Stomach (tissue), 9 donors: ENCODE results near the gene LYSMD2. TPM values are rescaled to one million over a fixed set of nuclear protein-coding genes. Genes with fewer than 3 reads are reported as not detected.

Source experiments
- DNase-seq, 2 donors: peaks; one replicate each; pipeline versions ENCODE4 v3.0.0 to v3.0.0-alpha.2; 2013 to 2019
- H3K27ac ChIP-seq, 5 donors: fragments of 200-600 bp in 4 of 5; sonication (generic) in 4 of 5; one replicate each; pipeline ENCODE4 v1.5.1; 2013 to 2019; ENCODE audit warnings: mild to moderate bottlenecking in 1 of 5, moderate library complexity in 1 of 5
- H3K27me3 ChIP-seq, 3 donors: fragments of 200-600 bp; sonication (generic); one replicate each; pipeline ENCODE4 v1.5.1; 2017 to 2019; ENCODE audit warnings: mixed run types in 1 of 3
- H3K36me3 ChIP-seq, 4 donors: fragments of 200-600 bp; sonication (generic); 1 replicate in 3 of 4; 2 replicates in 1 of 4; pipeline ENCODE4 v1.5.1; 2016 to 2019
- H3K4me1 ChIP-seq, 4 donors: fragments of 200-600 bp; sonication (generic); one replicate each; pipeline ENCODE4 v1.5.1; 2016 to 2019
- H3K4me3 ChIP-seq, 4 donors: fragments of 200-600 bp; sonication (generic) in 3 of 4; one replicate each; pipeline ENCODE4 v1.5.1; 2016 to 2019; ENCODE audit warnings: mild to moderate bottlenecking in 1 of 4
- H3K9me3 ChIP-seq, 4 donors: fragments of 200-600 bp; sonication (generic); one replicate each; pipeline ENCODE4 v1.5.1; 2016 to 2019
- EP300 ChIP-seq: sonication (generic); formaldehyde crosslinking; IDR thresholded peaks from one replicate; pipeline ENCODE4 v1.6.1; 2017; ENCODE audit warnings: antibody characterized with exemption
- POLR2A ChIP-seq, 4 donors: fragments of 450-650 bp; IDR thresholded peaks; one replicate each; pipeline ENCODE4 v1.6.1; 2016; ENCODE audit warnings: antibody characterized with exemption in 4 of 4, control low read depth in 2 of 4, mild to moderate bottlenecking in 1 of 4, moderate library complexity in 1 of 4
- POLR2AphosphoS5 ChIP-seq, 3 donors: sonication (generic); formaldehyde crosslinking; IDR thresholded peaks; one replicate each; pipeline ENCODE4 v1.6.1; 2016; ENCODE audit warnings: antibody characterized with exemption in 3 of 3
- WGBS, 5 donors: extraction: QIAGEN DNeasy Blood & Tissue Kit in 3 of 5; methylation state at CpG; one replicate each; pipeline versions ENCODE4 v1.1.5 to v1.1.7; 2013 to 2018; 5-methylcytosine and 5-hydroxymethylcytosine counted together
- intact Hi-C: fragments of 100-400 bp; cut with DNase I; formaldehyde crosslinking; loops from one replicate; pipeline ENCODE4 v1.15.1; 2023; ENCODE audit warnings: low total_unique reads
- polyA plus RNA-seq, 3 donors: library from polyadenylated mRNA; stranded (reverse); fragments of 200-250 nt; gene quantifications; one replicate each; pipeline ENCODE4 v1.2.3, GENCODE V29; 2013
- total RNA-seq, 5 donors: library from RNA; depleted of rRNA; stranded (reverse); fragments of >200 nt; gene quantifications; one replicate each; pipeline versions ENCODE4 v1.1.0 to v1.2.3, GENCODE V29; 2014 to 2016
- TF ChIP-seq, protein P1 (sequence below), 7 experiments: fragments of 450-650 bp in 4 of 7; fragments of 200-600 bp in 3 of 7; sonication (generic) in 3 of 7; IDR thresholded peaks; one replicate each; pipeline ENCODE4 v1.5.1; 2016 to 2019; ENCODE audit warnings: antibody characterized with exemption in 7 of 7, control low read depth in 2 of 7, mild to moderate bottlenecking in 1 of 7
- donor health status: healthy with polysubstance abuse.
- donor health status: Bipolar disorder and iron deficiency.
- donor health status: healthy.

LYSMD2 gene
- total and polyA plus RNA-seq, 8 donors = 4.8 to 24.9 (median 12.2) TPM; not detected in 1

DNA sequence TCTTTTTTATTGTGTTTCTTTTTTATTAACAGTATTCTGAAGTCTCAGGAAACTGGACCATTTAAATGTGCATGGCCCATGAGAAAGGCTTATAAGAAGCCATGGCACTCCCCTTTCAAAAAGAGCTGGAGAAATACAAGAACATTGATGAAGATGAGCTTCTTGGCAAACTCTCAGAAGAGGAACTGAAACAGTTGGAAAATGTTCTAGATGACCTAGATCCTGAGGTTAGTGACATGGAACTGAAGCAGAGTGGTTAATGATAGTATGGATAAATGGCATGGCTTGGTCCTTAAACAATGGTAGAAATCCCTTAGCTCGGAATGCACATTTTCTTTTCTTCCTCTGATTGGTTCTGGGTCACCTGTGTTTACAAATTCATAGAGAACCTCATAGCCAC lies 28.9 kb upstream of the LYSMD2 start:
- Histone ChIP-seq H3K27me3 (no peaks in the 10 kb centered on the region), H3K4me1 (peaks cover 0 to 6% (median 0%) of the 10 kb centered on the region in 4 donors), H3K36me3 (peaks cover 0 to 24% (median 17%) of the 10 kb centered on the region in 4 donors), H3K4me3 (no peak overlapping the region), H3K9me3 (no peaks in the 10 kb centered on the region), H3K27ac (no peak overlapping the region)
- WGBS, 5 donors = 71 to 95% (median 88%) methylated on average over 1 of the region's 1 CpG
- TF ChIP-seq POLR2A (IDR thresholded peaks at IDR 0.05) (no peak), POLR2AphosphoS5 (IDR thresholded peaks at IDR 0.05) (no peak), EP300 (no peak)
- TF ChIP-seq, protein P1, sequence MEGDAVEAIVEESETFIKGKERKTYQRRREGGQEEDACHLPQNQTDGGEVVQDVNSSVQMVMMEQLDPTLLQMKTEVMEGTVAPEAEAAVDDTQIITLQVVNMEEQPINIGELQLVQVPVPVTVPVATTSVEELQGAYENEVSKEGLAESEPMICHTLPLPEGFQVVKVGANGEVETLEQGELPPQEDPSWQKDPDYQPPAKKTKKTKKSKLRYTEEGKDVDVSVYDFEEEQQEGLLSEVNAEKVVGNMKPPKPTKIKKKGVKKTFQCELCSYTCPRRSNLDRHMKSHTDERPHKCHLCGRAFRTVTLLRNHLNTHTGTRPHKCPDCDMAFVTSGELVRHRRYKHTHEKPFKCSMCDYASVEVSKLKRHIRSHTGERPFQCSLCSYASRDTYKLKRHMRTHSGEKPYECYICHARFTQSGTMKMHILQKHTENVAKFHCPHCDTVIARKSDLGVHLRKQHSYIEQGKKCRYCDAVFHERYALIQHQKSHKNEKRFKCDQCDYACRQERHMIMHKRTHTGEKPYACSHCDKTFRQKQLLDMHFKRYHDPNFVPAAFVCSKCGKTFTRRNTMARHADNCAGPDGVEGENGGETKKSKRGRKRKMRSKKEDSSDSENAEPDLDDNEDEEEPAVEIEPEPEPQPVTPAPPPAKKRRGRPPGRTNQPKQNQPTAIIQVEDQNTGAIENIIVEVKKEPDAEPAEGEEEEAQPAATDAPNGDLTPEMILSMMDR (IDR thresholded peaks at IDR 0.05) = no peak
- intact Hi-C loops = no loop called here
- DNase-seq = no peak

DNA sequence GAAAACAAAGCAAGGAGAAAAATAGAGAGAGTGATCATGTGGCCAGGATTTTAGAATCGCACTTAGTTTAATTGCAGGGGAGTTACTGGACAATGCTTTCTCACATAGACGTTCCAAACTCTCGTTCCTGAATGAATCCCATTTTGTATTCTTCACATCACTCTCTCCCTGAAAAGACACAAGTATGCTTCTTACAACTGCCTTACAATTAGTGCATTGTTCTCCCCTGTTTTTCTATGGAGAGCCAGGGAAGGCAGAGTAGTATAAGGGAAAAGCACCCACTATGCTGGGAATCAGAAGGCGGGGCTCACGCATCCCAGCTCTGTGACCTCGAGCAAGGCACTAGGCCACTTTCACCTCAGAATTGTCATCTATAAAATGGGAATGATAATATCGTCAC lies 28.3 kb upstream of the LYSMD2 start:
- TF ChIP-seq POLR2AphosphoS5 (IDR thresholded peaks at IDR 0.05) (no peak), POLR2A (IDR thresholded peaks at IDR 0.05) (no peak), EP300 (no peak)
- TF ChIP-seq, protein P1 (IDR thresholded peaks at IDR 0.05) = no peak
- Histone ChIP-seq H3K27me3 (no peaks in the 10 kb centered on the region), H3K36me3 (peaks cover 0 to 20% (median 17%) of the 10 kb centered on the region in 4 donors), H3K9me3 (no peaks in the 10 kb centered on the region), H3K4me1 (peaks cover 0 to 6% (median 0%) of the 10 kb centered on the region in 4 donors), H3K27ac (no peak overlapping the region), H3K4me3 (no peak overlapping the region)
- WGBS, 5 donors = 86 to 96% (median 91%) methylated on average over 7 of the region's 7 CpGs
- intact Hi-C loops = no loop called here
- no peak for DNase-seq

GRCh38 chr15:51760805-51761204 lies 23.4 kb upstream of the LYSMD2 start:
- WGBS, 5 donors = 47 to 77% (median 59%) methylated on average over 3 of the region's 3 CpGs
- intact Hi-C loops = no loop called here
- H3K27me3 ChIP-seq = no peaks in the 10 kb centered on the region

DNA sequence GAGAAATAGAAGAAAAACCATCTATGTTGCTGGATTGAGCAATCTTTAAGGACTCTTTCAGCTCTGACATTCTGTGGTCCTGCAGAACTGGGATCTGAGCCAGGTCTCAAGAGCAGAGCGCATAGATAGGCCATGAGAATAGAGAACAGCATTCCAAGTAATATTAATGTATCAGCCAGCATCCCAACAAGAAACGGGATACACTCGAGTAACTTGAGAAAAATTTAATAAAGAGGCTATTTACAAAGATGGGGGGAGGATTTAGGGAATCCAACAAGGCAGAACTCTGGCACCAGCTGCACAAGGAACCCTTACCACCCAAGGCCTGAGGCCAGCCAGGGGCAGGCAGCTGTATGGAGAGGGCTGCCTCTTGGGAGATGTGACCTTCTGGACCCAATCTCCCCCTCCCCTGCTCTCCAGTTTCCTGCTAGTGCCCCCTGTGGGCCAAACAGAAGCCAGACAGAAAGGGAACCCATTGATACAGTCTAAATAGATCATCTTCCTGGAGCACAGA lies 22.2 kb upstream of the LYSMD2 start:
- WGBS, 5 donors = 43 to 54% (median 53%) methylated on average over 3 of the region's 3 CpGs
- H3K27me3 ChIP-seq = no peaks in the 10 kb centered on the region
- intact Hi-C loops = no loop called here
- peak overlapping the region in 1 of 5 donors; percentile 10 for H3K27ac ChIP-seq
- no peaks in the 10 kb centered on the region for H3K9me3 ChIP-seq
- peaks cover 0 to 20% (median 11%) of the 10 kb centered on the region in 4 donors for H3K4me1 ChIP-seq
- TF ChIP-seq, protein P1 (IDR thresholded peaks at IDR 0.05) = no peak
- no peak for TF ChIP-seq POLR2AphosphoS5 (IDR thresholded peaks at IDR 0.05)
- no peak for TF ChIP-seq POLR2A (IDR thresholded peaks at IDR 0.05)
- TF ChIP-seq EP300 = no peak
- H3K4me3 ChIP-seq = no peak overlapping the region
- no peaks in the 10 kb centered on the region for H3K36me3 ChIP-seq
- peak in 1 of 2 donors; percentile 85 for DNase-seq

More at GRCh38 chr15:51760805-51761204, 23.4 kb upstream of the LYSMD2 start:
- Histone ChIP-seq H3K27ac (no peak overlapping the region), H3K4me3 (no peak overlapping the region), H3K36me3 (no peaks in the 10 kb centered on the region), H3K4me1 (peaks cover 0 to 20% (median 11%) of the 10 kb centered on the region in 4 donors), H3K9me3 (no peaks in the 10 kb centered on the region)
- TF ChIP-seq EP300 (no peak), POLR2AphosphoS5 (IDR thresholded peaks at IDR 0.05) (no peak), POLR2A (IDR thresholded peaks at IDR 0.05) (no peak)
- TF ChIP-seq, protein P1 (IDR thresholded peaks at IDR 0.05) = no peak
- DNase-seq = no peak
